GM18520 (cell line): ENCODE data around the gene CHST11.
"Not testable (repeated sequence)": the region's sequence is repeated elsewhere in the genome, so short reads cannot be mapped to it uniquely, and the experiment has no call there.

Experiments used
- ATAC-seq: cut with Tn5 transposase; IDR thresholded peaks from one replicate; pipeline ENCODE4 v1.9.1; 2021; ENCODE audit not compliant: unreplicated experiment

The CHST11 gene

DNA sequence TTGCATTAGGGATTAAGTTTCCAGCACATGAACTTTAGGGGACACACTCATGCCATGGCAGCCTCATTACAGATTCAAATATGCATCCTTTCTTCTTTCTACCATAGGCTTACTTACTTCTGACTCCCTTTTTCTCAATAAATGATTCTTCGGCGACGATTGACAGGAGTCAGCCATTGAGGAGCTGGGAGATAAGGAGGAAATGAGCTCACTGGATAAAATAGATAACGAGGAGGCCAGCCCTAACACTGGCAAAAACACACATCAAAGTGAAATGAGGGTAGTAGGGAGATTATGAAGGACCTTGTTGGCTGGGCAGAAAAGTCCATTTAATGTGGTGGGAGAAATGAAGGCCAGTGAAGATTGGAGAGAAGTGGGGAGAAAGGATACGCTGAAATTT is 329.1 kb downstream of the CHST11 start:
- no peak for ATAC-seq

DNA sequence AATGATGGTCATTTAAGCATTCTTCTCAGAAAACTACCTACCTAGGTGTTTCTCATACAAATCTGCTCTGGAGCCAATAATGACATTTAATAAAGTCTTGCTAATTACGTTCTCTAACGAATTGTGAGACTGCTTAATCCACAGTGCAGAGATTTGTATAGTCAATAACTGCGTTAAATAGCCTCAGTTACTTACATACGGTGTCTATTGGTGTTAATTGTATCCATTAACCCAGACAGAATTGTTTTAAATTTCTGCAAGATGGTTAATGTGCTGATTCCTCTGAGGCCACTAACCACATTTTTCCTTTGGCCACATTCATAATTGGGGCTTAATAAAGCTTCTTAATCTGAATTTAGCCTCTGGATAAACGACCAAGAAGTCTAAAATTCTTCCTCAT is 329.6 kb downstream of the CHST11 start:
- no peak for ATAC-seq

DNA sequence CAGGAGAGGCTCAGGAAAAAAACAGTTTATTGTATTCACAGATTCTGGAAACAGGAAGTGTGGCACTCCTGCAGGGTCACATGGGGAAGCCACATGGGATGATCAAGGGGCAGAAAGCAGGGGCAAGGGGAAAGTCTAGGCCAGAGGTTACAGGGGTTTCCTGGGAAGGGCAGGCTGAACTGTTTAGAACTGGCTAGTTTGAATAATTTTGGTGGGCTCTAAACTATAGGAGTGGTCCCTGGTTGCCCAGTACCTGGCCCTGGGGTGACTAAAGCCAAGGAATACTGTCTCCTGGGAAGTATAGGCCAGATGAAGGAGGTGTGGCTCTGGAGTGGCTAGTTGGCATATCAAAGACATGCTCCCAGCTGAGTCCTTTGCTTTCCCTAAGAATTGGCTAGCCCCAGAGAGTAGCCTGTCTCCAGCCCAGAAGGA is 332.1 kb downstream of the CHST11 start:
- ATAC-seq = no peak

DNA sequence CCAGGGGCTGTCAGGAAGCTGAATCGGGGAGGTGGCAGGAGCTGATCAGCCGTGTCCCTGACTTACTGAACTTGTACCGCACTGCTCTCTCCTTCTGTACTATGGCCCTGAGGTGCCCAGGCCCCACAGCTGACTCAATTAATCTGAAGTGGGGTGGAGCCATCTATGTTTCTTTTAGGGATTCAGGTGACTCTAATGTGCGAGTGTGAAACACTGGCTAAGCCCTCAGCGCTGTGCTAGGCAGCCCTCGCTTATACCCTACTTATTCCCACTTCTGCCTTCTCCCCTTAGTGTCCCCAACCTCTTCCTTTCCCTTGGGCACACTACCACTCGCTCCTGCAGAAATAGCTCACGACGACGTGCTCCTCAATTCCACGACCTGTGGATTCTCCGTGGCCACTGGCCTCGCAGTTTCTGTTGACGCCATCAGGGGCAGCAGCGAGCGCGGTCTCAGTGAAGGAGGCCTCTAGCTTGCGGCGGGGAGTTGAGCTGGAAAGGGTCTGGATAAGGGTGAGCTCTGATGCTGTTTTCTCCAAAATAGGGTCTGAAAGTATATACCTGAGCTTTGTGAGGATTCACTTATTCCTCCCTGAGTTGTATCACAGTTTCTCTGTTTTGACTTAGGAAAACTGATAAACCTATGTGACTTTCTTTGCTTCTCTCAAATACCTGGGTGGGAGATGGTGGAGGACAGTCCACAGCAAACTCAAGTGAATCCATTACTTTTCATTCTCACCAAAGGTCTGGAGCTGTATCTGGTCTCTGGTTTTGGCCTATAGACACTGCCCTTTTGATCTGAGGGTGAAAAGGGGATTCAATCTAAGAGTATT is 333.8 kb downstream of the CHST11 start:
- no peak for ATAC-seq

GRCh38 chr12:104792570-104792969 is 335.8 kb downstream of the CHST11 start:
- no peak for ATAC-seq

DNA sequence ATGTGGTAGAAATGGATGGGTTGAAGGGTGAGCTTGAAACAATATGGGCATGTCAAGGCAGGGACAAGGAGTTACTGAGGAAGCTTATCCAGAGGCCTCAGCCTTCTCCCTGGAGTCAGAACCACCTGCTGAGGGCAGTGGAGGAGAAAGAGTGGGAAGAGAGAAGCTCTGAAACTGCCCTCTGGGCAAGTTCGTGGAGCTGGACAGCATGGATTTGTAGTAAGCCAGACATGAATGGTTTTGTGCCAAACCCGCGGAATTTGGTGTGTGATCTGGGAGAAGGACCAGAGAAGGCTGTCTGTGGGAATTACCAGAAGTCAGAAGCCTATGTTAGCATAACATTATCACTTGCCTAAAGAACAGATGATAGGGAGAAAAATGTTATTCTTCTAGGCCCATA is 336.5 kb downstream of the CHST11 start:
- no peak for ATAC-seq

GRCh38 chr12:104793968-104794367 is 337.2 kb downstream of the CHST11 start:
- ATAC-seq = no peak

DNA sequence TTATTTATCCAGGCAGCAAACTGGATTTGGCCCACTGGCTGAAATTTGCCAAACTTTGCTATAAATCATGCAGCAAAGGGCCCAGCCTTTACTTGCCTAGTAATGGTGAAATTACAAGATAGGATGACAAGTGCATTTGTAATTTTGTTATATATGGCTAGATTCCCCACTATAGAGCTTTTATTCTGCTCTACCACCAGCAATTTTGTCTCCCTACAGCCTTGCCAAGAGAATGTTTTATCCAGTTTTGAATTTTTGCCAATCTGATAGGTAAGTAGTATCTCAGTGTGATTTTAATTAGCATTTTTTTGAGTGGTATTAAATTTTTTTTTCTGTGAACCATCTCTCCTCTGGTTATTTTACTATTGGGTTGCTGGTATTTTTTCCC is 339.7 kb downstream of the CHST11 start:
- ATAC-seq = no peak

- no peak for ATAC-seq
Measured at GRCh38 chr12:104799458-104799857, 342.7 kb downstream of the CHST11 start.

DNA sequence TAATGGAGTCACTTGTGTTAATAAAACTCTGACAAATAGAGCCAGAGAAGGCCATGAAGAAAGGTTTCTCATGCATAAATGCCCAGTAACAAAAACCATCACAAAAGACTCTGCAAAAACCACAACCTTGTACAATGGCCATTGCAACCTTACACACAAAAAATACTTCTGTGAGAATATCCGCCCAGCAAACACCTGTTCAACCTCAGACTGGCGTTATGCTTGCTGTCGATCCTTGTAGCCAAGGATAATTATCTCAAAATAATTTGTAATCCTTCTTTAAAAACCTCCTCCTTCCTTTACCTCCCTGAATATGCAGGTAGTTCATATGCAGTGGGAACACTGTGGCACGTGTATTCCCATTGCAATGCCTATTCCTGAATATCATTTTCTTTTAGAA is 344.3 kb downstream of the CHST11 start:
- ATAC-seq = no peak

- ATAC-seq = no peak
Measured at GRCh38 chr12:104801427-104801826, 344.7 kb downstream of the CHST11 start.

DNA sequence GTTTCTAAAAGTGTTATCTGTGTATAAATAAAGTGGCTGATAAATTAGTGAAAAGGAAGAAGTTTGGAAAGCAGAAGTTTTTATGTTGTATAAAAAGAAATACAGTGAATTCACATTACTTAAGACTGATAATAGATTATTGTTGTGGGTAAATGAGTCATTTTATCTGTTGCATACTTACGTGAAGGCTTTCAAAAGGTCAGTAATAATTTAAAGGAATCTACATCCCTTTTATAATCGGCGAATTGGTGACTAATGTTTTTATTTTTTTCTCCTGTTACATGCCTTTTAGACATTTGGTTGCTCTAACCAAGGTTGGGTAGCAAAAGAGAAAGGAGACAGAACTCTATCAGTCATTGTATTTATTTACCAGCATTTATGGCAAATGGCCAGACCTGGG is 345.5 kb downstream of the CHST11 start:
- no peak for ATAC-seq

DNA sequence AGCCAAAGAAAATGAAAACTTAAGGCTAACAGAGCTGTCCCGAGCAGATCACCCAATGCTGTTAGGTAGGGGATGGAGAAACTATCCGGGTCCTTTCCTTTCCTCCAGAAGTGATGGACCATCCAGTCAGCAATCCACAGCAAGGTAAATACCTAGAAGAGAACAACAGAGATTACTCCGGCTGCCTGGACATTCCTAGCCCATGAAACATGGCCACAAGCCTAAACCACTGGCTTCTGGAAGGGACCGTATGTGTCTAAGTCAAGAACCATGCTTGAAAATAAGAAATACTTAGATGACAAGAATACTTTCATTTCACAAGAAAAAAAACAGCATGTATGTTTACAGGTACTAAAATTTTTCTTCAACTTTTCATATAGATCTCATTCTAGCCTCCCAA is 348.4 kb downstream of the CHST11 start:
- no peak for ATAC-seq

DNA sequence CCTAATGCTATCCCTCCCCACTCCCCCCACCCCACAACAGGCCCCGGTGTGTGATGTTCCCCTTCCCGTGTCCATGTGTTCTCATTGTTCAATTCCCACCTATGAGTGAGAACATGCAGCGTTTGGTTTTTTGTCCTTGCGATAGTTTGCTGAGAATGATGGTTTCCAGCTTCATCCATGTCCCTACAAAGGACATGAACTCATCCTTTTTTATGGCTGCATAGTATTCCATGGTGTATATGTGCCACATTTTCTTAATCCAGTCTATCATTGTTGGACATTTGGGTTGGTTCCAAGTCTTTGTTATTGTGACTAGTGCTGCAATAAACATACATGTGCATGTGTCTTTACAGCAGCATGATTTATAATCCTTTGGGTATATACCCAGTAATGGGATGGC is 349.4 kb downstream of the CHST11 start:
- ATAC-seq = not testable (repeated sequence)

DNA sequence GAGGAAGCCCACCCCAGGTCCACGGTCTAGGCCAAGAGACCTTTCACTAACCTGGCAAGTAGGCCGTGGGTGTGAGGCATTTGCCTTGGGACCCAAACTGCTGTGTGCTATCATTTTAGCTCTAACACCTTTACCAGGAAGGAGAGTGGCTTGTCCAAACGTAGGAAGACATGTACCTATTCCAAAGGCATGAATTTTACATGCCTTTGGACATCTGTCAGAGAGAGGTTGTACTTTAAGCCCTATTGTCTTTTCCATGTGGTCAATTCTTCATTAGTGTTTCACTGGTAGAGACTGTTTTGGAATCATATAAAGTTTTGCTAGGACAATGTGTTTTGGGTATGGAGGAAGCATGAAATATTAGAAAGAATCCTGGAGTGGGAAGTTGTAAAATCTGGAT is 352.5 kb downstream of the CHST11 start:
- ATAC-seq = no peak

DNA sequence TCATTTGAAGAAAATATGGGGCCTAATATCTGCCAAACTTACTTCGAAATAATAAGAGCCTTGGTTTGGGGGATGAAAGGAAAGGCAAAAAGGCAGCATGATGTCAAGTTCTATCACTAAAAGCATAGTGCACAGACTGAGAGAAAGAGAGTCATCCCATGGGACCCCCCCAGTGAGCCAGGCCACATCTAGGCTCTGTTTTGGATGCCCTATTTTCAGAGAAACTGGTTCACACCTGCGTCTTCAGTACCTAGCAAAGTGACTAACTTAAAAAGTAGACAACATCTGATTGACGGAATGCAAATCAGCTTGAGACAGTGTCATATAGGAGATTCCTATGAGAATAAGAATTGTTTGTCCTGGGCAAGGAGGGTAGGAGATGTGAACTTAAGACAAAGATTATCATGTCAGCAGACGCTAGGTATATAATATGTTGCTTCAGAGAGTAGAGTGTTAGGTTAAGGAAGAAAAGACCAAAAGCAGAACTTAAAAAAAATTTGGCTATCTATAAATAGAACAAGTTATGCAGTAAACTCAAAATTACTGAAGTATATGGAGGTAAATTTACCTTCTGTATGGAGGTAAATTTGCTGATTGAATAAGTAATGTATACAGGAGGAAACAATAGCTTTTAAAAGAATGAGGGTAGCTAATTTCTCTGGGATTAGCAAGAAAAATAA is 353.1 kb downstream of the CHST11 start:
- ATAC-seq = no peak
